IPS-18a (cell line): ENCODE measurements around the gene ESR2.

Source experiments
- H3K27ac ChIP-seq: one replicate; pipeline ENCODE4 v1.5.1; 2013; ENCODE audit warnings: low read length
- H3K27me3 ChIP-seq: one replicate; pipeline ENCODE4 v1.6.1; 2013; ENCODE audit warnings: mild to moderate bottlenecking, low read length; ENCODE audit not compliant: control insufficient read depth, insufficient read depth
- H3K36me3 ChIP-seq: one replicate; pipeline ENCODE4 v1.6.1; 2013; ENCODE audit warnings: low read depth, low read length; ENCODE audit not compliant: control insufficient read depth
- H3K4me1 ChIP-seq: one replicate; pipeline ENCODE4 v1.6.1; 2013; ENCODE audit warnings: low read depth, low read length; ENCODE audit not compliant: control insufficient read depth
- H3K4me3 ChIP-seq: one replicate; pipeline ENCODE4 v1.5.1; 2013; ENCODE audit warnings: low read length
- H3K9ac ChIP-seq: one replicate; pipeline ENCODE4 v1.6.1; 2013; ENCODE audit warnings: mild to moderate bottlenecking, low read length, moderate library complexity
- H3K9me3 ChIP-seq: one replicate; pipeline ENCODE4 v1.6.1; 2013; ENCODE audit warnings: low read depth, low read length; ENCODE audit not compliant: control insufficient read depth

The ESR2 gene

GRCh38 chr14:64260418-64260817, 33.8 kb downstream of the ESR2 start:
- no peaks in the 10 kb centered on the region for H3K9me3 ChIP-seq
- no peak overlapping the region for H3K9ac ChIP-seq
- no peaks in the 10 kb centered on the region for H3K36me3 ChIP-seq
- H3K27me3 ChIP-seq = no peaks in the 10 kb centered on the region
- no peak overlapping the region for H3K27ac ChIP-seq
- no peak overlapping the region for H3K4me3 ChIP-seq
- peaks cover 3% of the 10 kb centered on the region for H3K4me1 ChIP-seq

GRCh38 chr14:64255756-64256155, 38.4 kb downstream of the ESR2 start:
- Histone ChIP-seq H3K9ac (no peak overlapping the region), H3K4me3 (no peak overlapping the region), H3K27me3 (no peaks in the 10 kb centered on the region), H3K36me3 (no peaks in the 10 kb centered on the region), H3K4me1 (peaks cover 3% of the 10 kb centered on the region), H3K27ac (no peak overlapping the region), H3K9me3 (no peaks in the 10 kb centered on the region)

GRCh38 chr14:64253672-64254071, 40.5 kb downstream of the ESR2 start:
- H3K9me3 ChIP-seq = no peaks in the 10 kb centered on the region
- H3K4me3 ChIP-seq = no peak overlapping the region
- no peaks in the 10 kb centered on the region for H3K27me3 ChIP-seq
- no peak overlapping the region for H3K27ac ChIP-seq
- no peak overlapping the region for H3K9ac ChIP-seq
- H3K4me1 ChIP-seq = peaks cover 3% of the 10 kb centered on the region
- no peaks in the 10 kb centered on the region for H3K36me3 ChIP-seq

- Histone ChIP-seq H3K4me3 (no peak overlapping the region), H3K27me3 (no peaks in the 10 kb centered on the region), H3K9ac (no peak overlapping the region), H3K9me3 (no peaks in the 10 kb centered on the region), H3K4me1 (no peaks in the 10 kb centered on the region), H3K36me3 (no peaks in the 10 kb centered on the region), H3K27ac (no peak overlapping the region)
These were observed 44.8 kb downstream of the ESR2 start for GRCh38 chr14:64249363-64249762.

GRCh38 chr14:64248689-64249088, 45.5 kb downstream of the ESR2 start:
- Histone ChIP-seq H3K9ac (no peak overlapping the region), H3K4me3 (no peak overlapping the region), H3K27me3 (no peaks in the 10 kb centered on the region), H3K27ac (no peak overlapping the region), H3K36me3 (no peaks in the 10 kb centered on the region), H3K4me1 (no peaks in the 10 kb centered on the region), H3K9me3 (no peaks in the 10 kb centered on the region)

- Histone ChIP-seq H3K9ac (no peak overlapping the region), H3K4me1 (no peaks in the 10 kb centered on the region), H3K4me3 (no peak overlapping the region), H3K27me3 (no peaks in the 10 kb centered on the region), H3K27ac (no peak overlapping the region), H3K9me3 (no peaks in the 10 kb centered on the region), H3K36me3 (no peaks in the 10 kb centered on the region)
These were observed 47.0 kb downstream of the ESR2 start for GRCh38 chr14:64247195-64247594.

- Histone ChIP-seq H3K4me3 (no peak overlapping the region), H3K27ac (no peak overlapping the region), H3K9ac (no peak overlapping the region)
These were observed 47.5 kb downstream of the ESR2 start for GRCh38 chr14:64246688-64247087.

GRCh38 chr14:64245491-64245890, 48.7 kb downstream of the ESR2 start:
- Histone ChIP-seq H3K27me3 (no peaks in the 10 kb centered on the region), H3K9ac (no peak overlapping the region), H3K27ac (no peak overlapping the region), H3K36me3 (no peaks in the 10 kb centered on the region), H3K4me3 (no peak overlapping the region), H3K4me1 (no peaks in the 10 kb centered on the region), H3K9me3 (no peaks in the 10 kb centered on the region)

More at GRCh38 chr14:64246688-64247087, 47.5 kb downstream of the ESR2 start:
- H3K27me3 ChIP-seq = no peaks in the 10 kb centered on the region
- H3K4me1 ChIP-seq = no peaks in the 10 kb centered on the region
- no peaks in the 10 kb centered on the region for H3K36me3 ChIP-seq
- H3K9me3 ChIP-seq = no peaks in the 10 kb centered on the region

GRCh38 chr14:64244279-64244678, 49.9 kb downstream of the ESR2 start:
- no peak overlapping the region for H3K27ac ChIP-seq
- H3K9ac ChIP-seq = no peak overlapping the region
- no peaks in the 10 kb centered on the region for H3K9me3 ChIP-seq
- H3K4me1 ChIP-seq = no peaks in the 10 kb centered on the region
- no peaks in the 10 kb centered on the region for H3K27me3 ChIP-seq
- H3K4me3 ChIP-seq = no peak overlapping the region
- H3K36me3 ChIP-seq = no peaks in the 10 kb centered on the region

GRCh38 chr14:64238631-64239030, 55.5 kb downstream of the ESR2 start:
- Histone ChIP-seq H3K4me3 (no peak overlapping the region), H3K27ac (no peak overlapping the region), H3K4me1 (no peaks in the 10 kb centered on the region)

GRCh38 chr14:64238049-64238448, 56.1 kb downstream of the ESR2 start:
- H3K27ac ChIP-seq = no peak overlapping the region
- H3K4me1 ChIP-seq = no peaks in the 10 kb centered on the region
- no peaks in the 10 kb centered on the region for H3K27me3 ChIP-seq
- no peaks in the 10 kb centered on the region for H3K9me3 ChIP-seq
- no peak overlapping the region for H3K9ac ChIP-seq
- H3K4me3 ChIP-seq = no peak overlapping the region
- H3K36me3 ChIP-seq = no peaks in the 10 kb centered on the region

More at GRCh38 chr14:64238631-64239030, 55.5 kb downstream of the ESR2 start:
- Histone ChIP-seq H3K9ac (no peak overlapping the region), H3K27me3 (no peaks in the 10 kb centered on the region), H3K9me3 (no peaks in the 10 kb centered on the region), H3K36me3 (no peaks in the 10 kb centered on the region)

- Histone ChIP-seq H3K9ac (no peak overlapping the region), H3K9me3 (no peaks in the 10 kb centered on the region), H3K36me3 (peaks cover 3% of the 10 kb centered on the region), H3K4me3 (no peak overlapping the region), H3K27me3 (no peaks in the 10 kb centered on the region), H3K27ac (no peak overlapping the region), H3K4me1 (no peaks in the 10 kb centered on the region)
These were observed 58.2 kb downstream of the ESR2 start for GRCh38 chr14:64235652-64236640.
